ENCODE data around the gene CFAP53. TPM values are rescaled to one million over a fixed set of nuclear protein-coding genes. Genes with fewer than 3 reads are reported as not detected.

Gene CFAP53
- total and polyA plus RNA-seq, 2 donors from 2014 or later = 1.3 to 3.9 TPM

GRCh38 chr18:50276452-50276851 is 10.2 kb upstream of the CFAP53 start:
- H3K9ac ChIP-seq (ENCODE audit: low read length in 3 of 3) = no peak overlapping the region
- H3K4me3 ChIP-seq (ENCODE audit: low read length in 3 of 3) = no peak overlapping the region
- TF ChIP-seq CTCF (IDR thresholded peaks at IDR 0.05; ENCODE audit: borderline replicate concordance, extremely low read depth, insufficient read depth) = no peak
- intact Hi-C loops (cut with DNase I) = no loop called here
- H3K27ac ChIP-seq (ENCODE audit: low read depth in 2 of 2, low read length in 2 of 2) = no peak overlapping the region
- DNase-seq (no peak), FAIRE-seq (no peak)
- H3K27me3 ChIP-seq (ENCODE audit: control insufficient read depth, insufficient read depth, low read length) = no peaks in the 10 kb centered on the region
- H3K36me3 ChIP-seq (ENCODE audit: control insufficient read depth in 2 of 3, insufficient read depth in 3 of 3, low read length in 3 of 3) = peaks cover 15 to 61% (median 54%) of the 10 kb centered on the region in 3 donors
- H3K9me3 ChIP-seq (ENCODE audit: control insufficient read depth in 2 of 3, insufficient read depth in 1 of 3, low read length in 3 of 3) = no peaks in the 10 kb centered on the region
- H3K4me1 ChIP-seq (ENCODE audit: control insufficient read depth in 2 of 3, insufficient read depth in 2 of 3, low read depth in 1 of 3, low read length in 3 of 3) = peaks cover 3 to 17% (median 6%) of the 10 kb centered on the region in 3 donors

GRCh38 chr18:50275503-50276036 is 9.3 kb upstream of the CFAP53 start:
- TF ChIP-seq CTCF (IDR thresholded peaks at IDR 0.05; ENCODE audit: borderline replicate concordance, extremely low read depth, insufficient read depth) = no peak
- Histone ChIP-seq H3K4me3 (ENCODE audit: low read length in 3 of 3) (no peak overlapping the region), H3K4me1 (ENCODE audit: control insufficient read depth in 2 of 3, insufficient read depth in 2 of 3, low read depth in 1 of 3, low read length in 3 of 3) (peaks cover 2 to 14% (median 5%) of the 10 kb centered on the region in 3 donors), H3K27ac (ENCODE audit: low read depth in 2 of 2, low read length in 2 of 2) (no peak overlapping the region), H3K27me3 (ENCODE audit: control insufficient read depth, insufficient read depth, low read length) (no peaks in the 10 kb centered on the region), H3K36me3 (ENCODE audit: control insufficient read depth in 2 of 3, insufficient read depth in 3 of 3, low read length in 3 of 3) (peaks cover 17 to 65% (median 59%) of the 10 kb centered on the region in 3 donors), H3K9me3 (ENCODE audit: control insufficient read depth in 2 of 3, insufficient read depth in 1 of 3, low read length in 3 of 3) (no peaks in the 10 kb centered on the region), H3K9ac (ENCODE audit: low read length in 3 of 3) (no peak overlapping the region)
- intact Hi-C loops (cut with DNase I) = no loop called here
- no peak for DNase-seq
- FAIRE-seq = no peak

GRCh38 chr18:50274941-50275340 is 8.6 kb upstream of the CFAP53 start:
- Histone ChIP-seq H3K9ac (ENCODE audit: low read length in 3 of 3) (no peak overlapping the region), H3K9me3 (ENCODE audit: control insufficient read depth in 2 of 3, insufficient read depth in 1 of 3, low read length in 3 of 3) (no peaks in the 10 kb centered on the region), H3K4me3 (ENCODE audit: low read length in 3 of 3) (no peak overlapping the region), H3K27me3 (ENCODE audit: control insufficient read depth, insufficient read depth, low read length) (no peaks in the 10 kb centered on the region), H3K4me1 (ENCODE audit: control insufficient read depth in 2 of 3, insufficient read depth in 2 of 3, low read depth in 1 of 3, low read length in 3 of 3) (peaks cover 0 to 8% (median 0%) of the 10 kb centered on the region in 3 donors), H3K27ac (ENCODE audit: low read depth in 2 of 2, low read length in 2 of 2) (no peak overlapping the region), H3K36me3 (ENCODE audit: control insufficient read depth in 2 of 3, insufficient read depth in 3 of 3, low read length in 3 of 3) (peaks cover 17 to 65% (median 63%) of the 10 kb centered on the region in 3 donors)
- FAIRE-seq = no peak
- intact Hi-C loops (cut with DNase I) = no loop called here
- no peak for TF ChIP-seq CTCF (IDR thresholded peaks at IDR 0.05; ENCODE audit: borderline replicate concordance, extremely low read depth, insufficient read depth)
- no peak for DNase-seq

GRCh38 chr18:50274044-50274442 is 7.7 kb upstream of the CFAP53 start:
- Histone ChIP-seq H3K36me3 (ENCODE audit: control insufficient read depth in 2 of 3, insufficient read depth in 3 of 3, low read length in 3 of 3) (peaks cover 17 to 69% (median 69%) of the 10 kb centered on the region in 3 donors), H3K4me1 (ENCODE audit: control insufficient read depth in 2 of 3, insufficient read depth in 2 of 3, low read depth in 1 of 3, low read length in 3 of 3) (peaks cover 0 to 1% (median 0%) of the 10 kb centered on the region in 3 donors), H3K9ac (ENCODE audit: low read length in 3 of 3) (no peak overlapping the region), H3K27ac (ENCODE audit: low read depth in 2 of 2, low read length in 2 of 2) (no peak overlapping the region), H3K4me3 (ENCODE audit: low read length in 3 of 3) (no peak overlapping the region), H3K27me3 (ENCODE audit: control insufficient read depth, insufficient read depth, low read length) (no peaks in the 10 kb centered on the region), H3K9me3 (ENCODE audit: control insufficient read depth in 2 of 3, insufficient read depth in 1 of 3, low read length in 3 of 3) (no peaks in the 10 kb centered on the region)
- no peak for FAIRE-seq
- intact Hi-C loops (cut with DNase I) = no loop called here
- no peak for DNase-seq
- TF ChIP-seq CTCF (IDR thresholded peaks at IDR 0.05; ENCODE audit: borderline replicate concordance, extremely low read depth, insufficient read depth) = no peak

Data from kidney (tissue), 14 donors.